IPS-20b (cell line): ENCODE measurements around the gene LIME1.
"Not testable (repeated sequence)": the region's sequence is repeated elsewhere in the genome, so short reads cannot be mapped to it uniquely, and the experiment has no call there.

Experiments used
- H3K27ac ChIP-seq: one replicate; pipeline ENCODE4 v1.5.1; 2013; ENCODE audit warnings: low read length
- H3K27me3 ChIP-seq: 2 replicates; pipeline ENCODE4 v1.6.1; 2013; ENCODE audit warnings: mild to moderate bottlenecking, low read length, inconsistent platforms; ENCODE audit not compliant: insufficient read depth
- H3K36me3 ChIP-seq: 2 replicates; pipeline ENCODE4 v1.6.1; 2013; ENCODE audit warnings: low read depth, mild to moderate bottlenecking, inconsistent platforms, low read length, moderate library complexity; ENCODE audit not compliant: insufficient read depth
- H3K4me1 ChIP-seq: 2 replicates; pipeline ENCODE4 v1.6.1; 2013; ENCODE audit warnings: mild to moderate bottlenecking, control low read depth, inconsistent platforms, low read length, moderate library complexity; ENCODE audit not compliant: insufficient read depth
- H3K4me3 ChIP-seq: 2 replicates; pipeline ENCODE4 v1.5.1; 2013; ENCODE audit warnings: mild to moderate bottlenecking, low read length, inconsistent platforms
- H3K9ac ChIP-seq: 2 replicates; pipeline ENCODE4 v1.6.1; 2013; ENCODE audit warnings: low read depth, mild to moderate bottlenecking, inconsistent platforms, low read length, moderate library complexity
- H3K9me3 ChIP-seq: 2 replicates; pipeline ENCODE4 v1.6.1; 2013; ENCODE audit warnings: mild to moderate bottlenecking, low read depth, low read length, inconsistent platforms; ENCODE audit not compliant: insufficient read depth

Gene LIME1

DNA sequence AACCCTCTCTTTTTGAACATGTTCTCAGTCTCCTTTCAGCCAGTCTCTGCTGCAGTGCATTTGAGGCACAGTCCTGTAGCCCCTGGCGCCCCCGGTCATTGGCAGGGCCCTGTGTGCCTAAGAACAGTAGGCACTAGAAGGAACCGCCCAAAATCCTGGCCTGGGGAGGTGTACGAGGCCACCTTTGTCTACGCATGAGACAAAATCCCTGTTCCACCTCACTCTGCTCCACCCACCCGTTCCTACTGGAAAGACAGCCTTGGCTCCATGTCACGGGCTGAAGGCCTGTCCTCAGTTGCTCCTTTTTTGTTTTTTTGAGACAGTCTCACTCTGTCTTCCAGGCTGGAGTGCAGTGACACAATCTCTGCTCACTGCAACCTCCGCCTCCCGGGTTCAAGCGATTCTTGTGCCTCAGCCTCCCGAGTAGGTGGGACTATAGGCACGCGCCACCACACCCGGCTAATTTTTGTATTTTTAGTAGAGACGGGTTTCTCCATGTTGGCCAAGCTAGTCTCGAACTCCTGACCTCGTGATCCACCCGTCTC lies 6.2 kb upstream of the LIME1 start:
- not testable (repeated sequence) for H3K4me3 ChIP-seq, H3K9ac ChIP-seq, H3K27me3 ChIP-seq, H3K27ac ChIP-seq, H3K9me3 ChIP-seq, H3K4me1 ChIP-seq
- peaks cover 22% of the 10 kb centered on the region for H3K36me3 ChIP-seq

DNA sequence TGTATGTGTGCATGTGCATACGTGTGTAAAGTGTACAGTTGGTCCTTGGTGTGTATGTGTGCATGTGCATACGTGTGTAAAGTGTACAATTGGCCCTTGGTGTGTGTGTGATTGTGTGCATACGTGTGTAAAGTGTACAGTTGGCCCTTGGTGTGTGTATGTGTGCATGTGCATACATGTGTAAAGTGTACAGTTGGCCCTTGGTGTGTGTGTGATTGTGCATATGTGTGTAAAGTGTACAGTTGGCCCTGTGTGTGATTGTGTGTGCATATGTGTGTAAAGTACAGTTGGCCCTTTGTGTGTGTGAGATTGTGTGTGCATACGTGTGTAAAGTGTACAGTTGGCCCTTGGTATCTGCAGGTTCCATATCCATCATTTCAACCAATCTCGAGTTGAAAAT lies 5.1 kb upstream of the LIME1 start:
- Histone ChIP-seq H3K27me3 (no peaks in the 10 kb centered on the region), H3K27ac (no peak overlapping the region), H3K4me1 (no peaks in the 10 kb centered on the region), H3K9me3 (no peaks in the 10 kb centered on the region), H3K9ac (no peak overlapping the region), H3K4me3 (no peak overlapping the region), H3K36me3 (peaks cover 31% of the 10 kb centered on the region)

DNA sequence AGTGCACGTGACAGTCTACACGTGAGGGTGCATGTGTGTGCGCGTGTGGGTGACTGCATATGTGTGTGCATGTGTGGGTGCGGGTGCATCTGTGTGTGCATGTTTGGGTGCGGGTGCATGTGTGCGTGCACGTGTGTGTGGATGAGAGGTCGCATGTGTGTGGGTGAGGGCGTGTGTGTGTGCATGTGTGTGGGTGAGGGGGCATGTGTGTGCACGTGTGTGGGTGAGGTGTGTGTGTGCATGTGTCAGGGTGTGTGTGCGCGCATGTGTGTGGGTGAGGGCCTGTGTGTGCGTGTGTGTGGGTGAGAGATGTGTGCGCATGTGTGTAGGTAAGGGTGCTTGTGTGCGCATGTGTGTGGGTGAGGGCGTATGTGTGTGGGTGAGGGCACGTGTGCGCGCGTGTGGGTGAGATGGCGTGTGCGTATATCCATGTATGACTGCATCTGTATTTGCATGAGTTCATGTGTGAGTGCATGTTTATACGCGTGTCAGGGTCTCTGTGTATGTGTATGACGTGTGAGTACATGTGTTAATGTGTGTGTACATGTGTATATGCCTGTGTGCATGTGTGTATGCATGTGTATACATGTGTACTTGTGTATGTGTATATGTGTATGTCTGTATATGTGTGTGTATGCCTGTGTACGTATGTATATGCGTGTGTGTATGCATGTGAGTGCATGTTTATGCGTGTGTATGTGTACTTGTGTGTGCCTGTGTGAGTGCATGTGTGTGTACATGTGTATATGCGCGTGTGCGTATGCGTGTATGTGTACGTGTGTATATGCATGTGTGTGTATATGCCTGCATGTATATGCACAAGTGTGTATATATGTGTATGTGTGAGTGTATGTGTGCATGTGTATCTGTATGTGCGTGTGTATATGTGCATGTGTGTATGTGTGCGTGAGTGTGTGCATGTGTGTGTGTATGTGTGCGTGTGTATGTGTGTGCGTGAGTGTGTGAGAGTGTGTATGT lies 4.1 kb upstream of the LIME1 start:
- peaks cover 31% of the 10 kb centered on the region for H3K36me3 ChIP-seq
- H3K4me1 ChIP-seq: no peaks in the 10 kb centered on the region
- H3K4me3 ChIP-seq: no peak overlapping the region
- H3K27ac ChIP-seq: no peak overlapping the region
- H3K9ac ChIP-seq: no peak overlapping the region
- H3K9me3 ChIP-seq: no peaks in the 10 kb centered on the region
- H3K27me3 ChIP-seq: no peaks in the 10 kb centered on the region

DNA sequence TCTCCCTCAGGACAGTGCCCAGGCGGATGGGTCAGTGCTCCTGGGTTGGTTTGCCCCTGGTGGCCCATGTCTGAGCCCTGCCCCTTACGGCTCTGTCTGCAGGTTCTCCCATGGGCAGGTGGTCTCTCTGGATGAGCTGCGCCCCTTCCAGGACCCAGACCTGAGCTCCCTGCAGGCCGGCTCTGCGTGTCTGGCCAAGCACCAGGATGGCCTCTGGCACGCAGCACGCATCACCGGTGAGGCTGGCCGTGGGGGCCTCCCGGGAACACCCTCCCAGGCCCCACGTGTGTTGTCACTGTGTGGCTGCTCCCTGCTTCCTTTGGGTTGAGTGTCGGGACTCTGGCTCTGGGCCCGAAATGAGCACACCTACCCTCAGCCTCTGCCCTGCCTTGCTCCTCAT lies 3.3 kb upstream of the LIME1 start:
- peaks cover 31% of the 10 kb centered on the region for H3K36me3 ChIP-seq
- no peak overlapping the region for H3K9ac ChIP-seq
- H3K27ac ChIP-seq: no peak overlapping the region
- H3K27me3 ChIP-seq: no peaks in the 10 kb centered on the region; the same call in 1 of the 2 replicates
- no peaks in the 10 kb centered on the region for H3K4me1 ChIP-seq
- H3K4me3 ChIP-seq: no peak overlapping the region
- H3K9me3 ChIP-seq: no peaks in the 10 kb centered on the region

DNA sequence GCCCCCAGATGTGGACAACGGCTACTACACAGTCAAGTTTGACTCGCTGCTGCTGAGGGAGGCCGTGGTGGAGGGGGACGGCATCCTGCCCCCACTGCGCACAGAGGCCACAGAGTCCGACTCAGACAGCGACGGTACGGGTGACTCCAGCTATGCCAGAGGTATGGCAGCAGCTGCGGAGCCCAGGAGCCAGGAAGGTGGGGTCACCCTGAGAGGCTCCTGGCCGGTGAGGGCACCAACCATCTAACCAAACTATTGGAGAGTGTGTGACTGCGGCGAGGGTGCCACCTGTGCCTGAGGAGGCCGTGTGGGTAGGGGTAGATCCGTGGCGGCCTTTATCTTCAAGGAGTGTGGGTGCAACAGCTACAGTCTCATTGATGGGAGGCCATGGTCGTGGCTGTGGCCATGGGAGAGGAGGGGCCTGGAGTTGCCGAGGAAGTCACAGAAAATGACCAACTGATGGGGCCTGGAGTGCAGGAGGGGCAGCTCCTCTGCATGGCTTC lies 2.8 kb upstream of the LIME1 start:
- Histone ChIP-seq H3K4me3 (no peak overlapping the region), H3K27ac (no peak overlapping the region), H3K27me3 (no peaks in the 10 kb centered on the region; the same call in 1 of the 2 replicates), H3K9me3 (no peaks in the 10 kb centered on the region), H3K36me3 (peaks cover 31% of the 10 kb centered on the region), H3K9ac (no peak overlapping the region), H3K4me1 (no peaks in the 10 kb centered on the region)

DNA sequence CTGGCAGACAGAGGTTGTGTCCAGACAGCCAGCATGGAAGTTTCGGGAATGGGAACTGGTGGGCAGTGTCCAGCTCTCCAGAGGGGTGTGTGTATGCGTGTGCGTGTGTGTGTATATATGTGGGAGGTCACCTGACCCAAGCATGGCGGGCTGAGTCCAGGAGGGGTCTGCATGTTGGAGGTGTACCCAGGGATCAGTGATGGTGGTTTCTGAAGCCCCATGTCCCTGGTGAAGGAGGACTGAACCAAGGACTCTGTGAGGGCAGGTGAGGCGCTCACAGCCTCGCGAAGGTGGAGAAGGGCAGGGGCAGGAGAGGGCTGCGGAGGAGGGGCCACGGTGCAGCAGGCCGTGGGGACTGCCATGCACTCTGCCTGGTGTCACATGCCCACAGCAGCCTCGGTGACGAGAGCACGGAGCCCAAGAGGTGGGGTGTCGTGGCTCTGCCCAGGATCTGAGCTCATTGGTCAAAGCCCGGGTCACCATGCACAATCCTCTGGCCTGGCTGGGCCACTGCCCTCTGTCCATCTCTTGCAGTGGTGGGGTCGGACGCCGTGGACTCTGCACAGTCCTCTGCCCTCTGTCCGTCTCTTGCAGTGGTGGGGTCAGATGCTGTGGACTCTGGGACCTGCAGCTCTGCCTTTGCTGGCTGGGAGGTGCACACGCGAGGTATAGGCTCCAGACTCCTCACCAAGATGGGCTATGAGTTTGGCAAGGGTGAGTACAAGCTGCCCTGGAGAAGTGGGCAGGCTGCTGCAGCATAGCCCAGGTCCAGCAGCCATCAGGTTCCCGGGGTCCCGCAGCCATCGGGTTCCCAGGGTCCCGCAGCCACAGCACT lies 2.1 kb upstream of the LIME1 start:
- Histone ChIP-seq H3K9ac (no peak overlapping the region), H3K4me1 (no peaks in the 10 kb centered on the region), H3K27ac (no peak overlapping the region)

DNA sequence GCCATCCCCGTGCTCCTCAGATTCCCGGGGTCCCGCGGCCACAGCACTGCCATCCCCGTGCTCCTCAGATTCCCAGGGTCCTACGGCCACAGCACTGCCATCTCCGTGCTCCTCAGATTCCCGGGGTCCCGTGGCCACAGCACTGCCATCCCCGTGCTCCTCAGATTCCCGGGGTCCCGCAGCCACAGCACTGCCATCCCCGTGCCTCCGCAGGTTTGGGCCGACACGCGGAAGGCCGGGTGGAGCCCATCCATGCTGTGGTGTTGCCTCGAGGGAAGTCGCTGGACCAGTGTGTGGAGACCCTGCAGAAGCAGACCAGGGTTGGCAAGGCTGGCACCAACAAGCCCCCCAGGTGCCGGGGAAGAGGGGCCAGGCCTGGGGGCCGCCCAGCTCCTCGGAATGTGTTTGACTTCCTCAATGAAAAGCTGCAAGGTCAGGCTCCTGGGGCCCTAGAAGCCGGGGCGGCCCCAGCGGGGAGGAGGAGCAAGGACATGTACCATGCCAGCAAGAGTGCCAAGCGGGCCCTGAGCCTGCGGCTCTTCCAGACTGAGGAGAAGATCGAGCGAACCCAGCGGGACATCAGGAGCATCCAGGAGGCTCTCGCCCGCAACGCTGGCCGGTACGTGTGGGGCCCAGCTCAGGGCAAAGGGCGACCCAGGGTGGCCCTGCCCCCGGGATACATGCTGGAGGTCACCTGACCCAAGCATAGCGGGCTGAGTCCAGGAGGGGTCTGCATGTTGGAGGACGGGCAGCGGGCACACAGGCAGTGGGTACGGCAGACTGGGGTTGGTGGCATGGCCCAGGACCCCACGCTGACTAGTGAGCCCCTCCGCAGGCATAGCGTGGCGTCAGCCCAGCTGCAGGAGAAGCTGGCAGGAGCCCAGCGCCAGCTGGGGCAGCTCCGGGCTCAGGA lies 1.3 kb upstream of the LIME1 start:
- no peaks in the 10 kb centered on the region; the same call in 1 of the 2 replicates for H3K27me3 ChIP-seq
- H3K9ac ChIP-seq: no peak overlapping the region
- no peaks in the 10 kb centered on the region for H3K4me1 ChIP-seq
- H3K36me3 ChIP-seq: peaks cover 22% of the 10 kb centered on the region
- no peaks in the 10 kb centered on the region for H3K9me3 ChIP-seq
- H3K27ac ChIP-seq: no peak overlapping the region
- no peak overlapping the region for H3K4me3 ChIP-seq

More for the DNA sequence above, 2.1 kb upstream of the LIME1 start:
- H3K27me3 ChIP-seq: no peaks in the 10 kb centered on the region; the same call in 1 of the 2 replicates
- H3K36me3 ChIP-seq: peaks cover 29% of the 10 kb centered on the region
- H3K4me3 ChIP-seq: no peak overlapping the region
- no peaks in the 10 kb centered on the region for H3K9me3 ChIP-seq

DNA sequence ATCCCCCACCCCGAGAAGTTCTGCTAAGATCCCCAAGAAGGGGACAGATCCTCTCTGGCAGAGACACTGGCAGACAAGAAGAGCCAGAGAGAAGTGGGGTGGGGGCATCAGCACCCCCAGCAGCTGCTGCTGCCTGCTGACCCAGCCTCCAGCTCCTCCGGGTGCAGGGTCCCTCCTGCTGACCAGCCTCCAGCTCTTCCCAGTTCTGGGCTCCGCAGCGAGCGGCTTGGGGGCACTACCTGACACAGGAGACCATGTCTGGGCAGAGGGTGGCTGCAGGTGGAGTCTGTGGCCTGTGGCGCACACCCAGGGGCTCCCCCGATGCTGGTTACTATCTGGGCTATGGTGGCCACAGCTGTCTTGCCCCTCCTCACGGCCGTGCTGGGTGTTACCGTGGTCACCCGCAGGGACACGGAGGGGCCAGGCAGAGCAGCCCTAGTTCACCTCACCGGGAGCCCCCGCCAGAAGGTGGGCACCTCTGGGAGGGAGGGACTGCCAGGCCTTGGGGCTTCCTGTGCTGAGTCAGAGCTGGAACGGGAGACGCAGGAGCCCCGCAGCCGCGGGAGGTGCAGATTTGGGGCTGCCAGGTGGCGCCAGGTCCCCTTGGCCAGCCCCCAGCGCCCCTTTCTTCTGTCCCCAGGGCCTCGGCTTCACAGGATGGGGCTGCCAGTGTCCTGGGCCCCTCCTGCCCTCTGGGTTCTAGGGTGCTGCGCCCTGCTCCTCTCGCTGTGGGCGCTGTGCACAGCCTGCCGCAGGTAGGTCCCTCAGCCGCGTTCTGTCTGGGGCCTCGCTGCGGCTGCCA lies 630 bp downstream of the LIME1 start:
- no peaks in the 10 kb centered on the region for H3K9me3 ChIP-seq
- H3K27ac ChIP-seq: no peak overlapping the region
- H3K36me3 ChIP-seq: peaks cover 22% of the 10 kb centered on the region
- no peaks in the 10 kb centered on the region for H3K4me1 ChIP-seq
- no peaks in the 10 kb centered on the region; the same call in 1 of the 2 replicates for H3K27me3 ChIP-seq
- no peak overlapping the region for H3K9ac ChIP-seq
- H3K4me3 ChIP-seq: no peak overlapping the region

DNA sequence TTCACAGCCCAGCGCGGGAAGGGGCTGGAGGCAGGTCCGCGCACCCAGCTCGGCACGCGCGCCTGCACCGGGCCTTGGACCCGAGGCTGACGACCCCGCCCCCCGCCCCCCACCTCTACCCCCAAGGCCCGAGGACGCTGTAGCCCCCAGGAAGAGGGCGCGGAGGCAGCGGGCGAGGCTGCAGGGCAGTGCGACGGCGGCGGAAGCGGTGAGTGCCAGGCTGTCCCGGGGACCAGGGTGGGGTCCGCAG lies 1.2 kb downstream of the LIME1 start:
- H3K9me3 ChIP-seq: no peaks in the 10 kb centered on the region
- no peak overlapping the region for H3K9ac ChIP-seq
- H3K4me3 ChIP-seq: no peak overlapping the region
- H3K4me1 ChIP-seq: no peaks in the 10 kb centered on the region
- H3K27ac ChIP-seq: no peak overlapping the region
- H3K36me3 ChIP-seq: peaks cover 22% of the 10 kb centered on the region
- H3K27me3 ChIP-seq: no peaks in the 10 kb centered on the region; the same call in 1 of the 2 replicates

DNA sequence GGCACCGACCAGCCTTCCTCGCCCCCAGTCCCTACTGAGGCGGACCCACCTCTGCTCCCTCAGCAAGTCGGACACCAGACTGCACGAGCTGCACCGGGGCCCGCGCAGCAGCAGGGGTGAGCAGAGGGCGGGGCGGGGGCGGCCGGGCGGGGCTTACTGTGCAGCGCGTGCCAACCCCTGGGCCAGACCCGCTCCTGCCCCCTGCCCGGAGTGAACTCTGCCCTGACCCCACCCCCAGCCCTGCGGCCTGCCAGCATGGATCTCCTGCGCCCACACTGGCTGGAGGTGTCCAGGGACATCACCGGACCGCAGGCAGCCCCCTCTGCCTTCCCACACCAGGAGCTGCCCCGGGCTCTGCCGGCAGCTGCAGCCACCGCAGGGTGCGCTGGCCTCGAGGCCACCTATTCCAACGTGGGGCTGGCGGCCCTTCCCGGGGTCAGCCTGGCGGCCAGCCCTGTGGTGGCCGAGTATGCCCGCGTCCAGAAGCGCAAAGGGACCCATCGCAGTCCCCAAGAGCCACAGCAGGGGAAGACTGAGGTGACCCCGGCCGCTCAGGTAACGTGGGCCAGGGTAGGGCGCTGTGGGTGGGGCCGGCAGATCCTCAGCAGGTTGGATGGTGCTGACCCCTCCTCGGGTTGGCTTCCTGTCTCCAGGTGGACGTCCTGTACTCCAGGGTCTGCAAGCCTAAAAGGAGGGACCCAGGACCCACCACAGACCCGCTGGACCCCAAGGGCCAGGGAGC lies 1.7 kb downstream of the LIME1 start:
- H3K27me3 ChIP-seq: no peaks in the 10 kb centered on the region; the same call in 1 of the 2 replicates
- peak overlapping the region; percentile 60; the same call in 1 of the 2 replicates for H3K4me3 ChIP-seq
- H3K27ac ChIP-seq: no peak overlapping the region
- H3K9ac ChIP-seq: no peak overlapping the region
- no peaks in the 10 kb centered on the region for H3K9me3 ChIP-seq
- H3K4me1 ChIP-seq: no peaks in the 10 kb centered on the region
- H3K36me3 ChIP-seq: peaks cover 23% of the 10 kb centered on the region
